Gastrocnemius medialis (tissue), 4 donors: ENCODE measurements around the gene CFAP65. TPM values are rescaled to one million over a fixed set of nuclear protein-coding genes. Genes with fewer than 3 reads are reported as not detected.

Experiments used
- ATAC-seq, 2 donors: fragments of 150-250 bp; one replicate each; pipeline ENCODE4 v1.9.1; 2016
- DNase-seq, 2 donors: peaks; one replicate each; pipeline ENCODE4 v3.0.0-alpha.2; 2019
- H3K27ac ChIP-seq, 4 donors: fragments of 200-600 bp; sonication (generic); 1 replicate in 1 of 4; 2 replicates in 3 of 4; pipeline ENCODE4 v1.5.1; 2016 to 2018; ENCODE audit warnings: mild to moderate bottlenecking in 2 of 4, moderate library complexity in 1 of 4
- H3K27me3 ChIP-seq, 3 donors: fragments of 200-600 bp; sonication (generic) in 2 of 3; 1 replicate in 1 of 3; 2 replicates in 2 of 3; pipeline versions ENCODE4 v1.5.1 to v1.6.0; 2016 to 2019; ENCODE audit warnings: mild to moderate bottlenecking in 1 of 3, moderate library complexity in 1 of 3
- H3K36me3 ChIP-seq, 2 donors: fragments of 200-600 bp; sonication (generic) in 1 of 2; one replicate each; pipeline ENCODE4 v1.5.1; 2017 to 2018
- H3K4me1 ChIP-seq, 2 donors: fragments of 200-600 bp; sonication (generic) in 1 of 2; one replicate each; pipeline ENCODE4 v1.5.1; 2016 to 2017; ENCODE audit warnings: mild to moderate bottlenecking in 2 of 2
- H3K4me3 ChIP-seq, 4 donors: fragments of 200-600 bp; sonication (generic) in 3 of 4; 1 replicate in 1 of 4; 2 replicates in 3 of 4; pipeline ENCODE4 v1.5.1; 2016 to 2019; ENCODE audit warnings: mild to moderate bottlenecking in 2 of 4
- H3K9me3 ChIP-seq, 3 donors: fragments of 200-600 bp; sonication (generic) in 2 of 3; 1 replicate in 1 of 3; 2 replicates in 2 of 3; pipeline ENCODE4 v1.5.1; 2016 to 2019
- CTCF ChIP-seq, 5 experiments: fragments of 450-650 bp in 3 of 5; fragments of 200-600 bp in 2 of 5; sonication (generic) in 2 of 5; IDR thresholded peaks in 4 of 5; conservative IDR thresholded peaks in 1 of 5; 1 replicate in 4 of 5; 2 replicates in 1 of 5; pipeline ENCODE4 v1.5.1; 2016 to 2019; ENCODE audit warnings: antibody characterized with exemption in 5 of 5, mild to moderate bottlenecking in 3 of 5, moderate library complexity in 3 of 5
- POLR2A ChIP-seq, 2 donors: fragments of 450-650 bp; IDR thresholded peaks; one replicate each; pipeline ENCODE4 v1.6.1; 2017; ENCODE audit warnings: antibody characterized with exemption in 2 of 2, mild to moderate bottlenecking in 2 of 2, moderate library complexity in 2 of 2
- in situ Hi-C, 4 donors: fragments of 200-750 bp; cut with MboI; loops; one replicate each; pipeline versions ENCODE4 v1.15.0 to v1.8.0; 2017; ENCODE audit warnings: low sequenced_read_pairs in 4 of 4
- intact Hi-C: fragments of 100-400 bp; cut with DNase I; formaldehyde crosslinking; loops from one replicate; pipeline ENCODE4 v1.15.1; 2023; ENCODE audit warnings: low total_unique reads
- total RNA-seq, 4 donors: library from RNA; depleted of rRNA; stranded (reverse); fragments of >200 nt; gene quantifications; one replicate each; pipeline versions ENCODE4 v1.1.0 to v1.2.3, GENCODE V29; 2016

CFAP65 gene
- total RNA-seq, 4 donors from 2014 or later: 0.09 TPM; not detected in 3

GRCh38 chr2:219059375-219059724, 18.0 kb upstream of the CFAP65 start:
- in situ Hi-C loops: loop anchor here in 3 of 4 donors (5.0 to 25.0 kb wide), 3 partner anchors 58 to 253 kb away; partner anchors contain the start of gene PTPRN (in 1 of the 3)
- peaks cover 13 to 24% of the 10 kb centered on the region in 2 donors for H3K4me1 ChIP-seq
- peak overlapping the region in 3 of 4 donors; percentile 6 to 34 (median 11) for H3K4me3 ChIP-seq
- no peak for ATAC-seq
- intact Hi-C loops: no loop called here
- H3K27me3 ChIP-seq: peaks cover 65 to 90% (median 90%) of the 10 kb centered on the region in 3 donors
- H3K9me3 ChIP-seq: no peaks in the 10 kb centered on the region
- no peak overlapping the region for H3K27ac ChIP-seq
- TF ChIP-seq POLR2A (IDR thresholded peaks at IDR 0.05) (no peak), CTCF (IDR thresholded peaks at IDR 0.05 in 4 of 5, conservative IDR thresholded peaks at IDR 0.05 in 1 of 5) (no peak)
- DNase-seq: no peak
- no peaks in the 10 kb centered on the region for H3K36me3 ChIP-seq

GRCh38 chr2:219058541-219059374, 17.4 kb upstream of the CFAP65 start:
- Histone ChIP-seq H3K27me3 (peaks cover 69 to 87% (median 84%) of the 10 kb centered on the region in 3 donors), H3K36me3 (no peaks in the 10 kb centered on the region), H3K27ac (no peak overlapping the region), H3K9me3 (no peaks in the 10 kb centered on the region), H3K4me3 (peak overlapping the region in 2 of 4 donors; percentile 6 to 34), H3K4me1 (peaks cover 13 to 24% of the 10 kb centered on the region in 2 donors)
- DNase-seq (no peak), ATAC-seq (peak in 1 of 2 donors; percentile 21)
- intact Hi-C loops (loop anchor here (1.0 kb wide), 2 partner anchors 61 to 97 kb away; no protein-coding TSS in a partner anchor), in situ Hi-C loops (loop anchor here in 3 of 4 donors (5.0 to 25.0 kb wide), 3 partner anchors 59 to 254 kb away; partner anchors contain the start of gene PTPRN (in 1 of the 3))
- no peak for TF ChIP-seq POLR2A (IDR thresholded peaks at IDR 0.05)
- TF ChIP-seq CTCF (IDR thresholded peaks at IDR 0.05 in 4 of 5, conservative IDR thresholded peaks at IDR 0.05 in 1 of 5): no peak

GRCh38 chr2:219057709-219058540, 16.6 kb upstream of the CFAP65 start:
- DNase-seq (peak; percentile 36 to 54), ATAC-seq (peak; percentile 73 to 81)
- intact Hi-C loops: loop anchor here (1.0 kb wide), 2 partner anchors 61 to 97 kb away; no protein-coding TSS in a partner anchor
- Histone ChIP-seq H3K27me3 (peaks cover 70 to 81% (median 76%) of the 10 kb centered on the region in 3 donors), H3K4me3 (peak overlapping the region in 2 of 4 donors; percentile 10 to 40), H3K9me3 (no peaks in the 10 kb centered on the region), H3K27ac (no peak overlapping the region), H3K4me1 (peaks cover 13 to 24% of the 10 kb centered on the region in 2 donors), H3K36me3 (no peaks in the 10 kb centered on the region)
- in situ Hi-C loops: loop anchor here in 3 of 4 donors (5.0 to 25.0 kb wide), 3 partner anchors 59 to 254 kb away; partner anchors contain the start of gene PTPRN (in 1 of the 3)
- TF ChIP-seq CTCF (IDR thresholded peaks at IDR 0.05 in 4 of 5, conservative IDR thresholded peaks at IDR 0.05 in 1 of 5): peak; percentile 88 to 98 (median 93)
- TF ChIP-seq POLR2A (IDR thresholded peaks at IDR 0.05): no peak

GRCh38 chr2:219056896-219057708, 15.8 kb upstream of the CFAP65 start:
- Histone ChIP-seq H3K36me3 (no peaks in the 10 kb centered on the region), H3K27ac (no peak overlapping the region), H3K4me3 (no peak overlapping the region), H3K27me3 (peaks cover 62 to 72% (median 68%) of the 10 kb centered on the region in 3 donors), H3K9me3 (no peaks in the 10 kb centered on the region), H3K4me1 (peaks cover 13 to 24% of the 10 kb centered on the region in 2 donors)
- in situ Hi-C loops: loop anchor here in 3 of 4 donors (5.0 to 25.0 kb wide), 3 partner anchors 60 to 255 kb away; partner anchors contain the start of gene PTPRN (in 1 of the 3)
- TF ChIP-seq POLR2A (IDR thresholded peaks at IDR 0.05) (no peak), CTCF (IDR thresholded peaks at IDR 0.05 in 4 of 5, conservative IDR thresholded peaks at IDR 0.05 in 1 of 5) (no peak)
- no peak for ATAC-seq
- DNase-seq: no peak
- intact Hi-C loops: no loop called here
